ENCODE measurements around the gene HOXC9.
A peak's percentile ranks its signal among the peaks of the same experiment; 100 is the strongest.

The HOXC9 gene

GRCh38 chr12:53995002-53995377, 5.0 kb upstream of the HOXC9 start:
- Histone ChIP-seq H3K4me3 (ENCODE audit: low read depth, low read length) (peak overlapping the region; percentile 61), H3K36me3 (ENCODE audit: control insufficient read depth in 2 of 2, insufficient read depth in 1 of 2, low read length in 2 of 2) (no peaks in the 10 kb centered on the region), H3K9me3 (ENCODE audit: control insufficient read depth, insufficient read depth, low read depth, low read length) (no peaks in the 10 kb centered on the region), H3K27ac (ENCODE audit: extremely low read depth, low read depth, low read length) (peak overlapping the region; percentile 98), H3K4me1 (ENCODE audit: control insufficient read depth, insufficient read depth, low read length) (peaks cover 38% of the 10 kb centered on the region)
- TF ChIP-seq ZNF394 (tag by site-specific recombination; IDR thresholded peaks at IDR 0.05; ENCODE audit: borderline replicate concordance) (no peak), ZNF324 (tag by site-specific recombination; IDR thresholded peaks at IDR 0.05) (0 out of 2 replicates have a peak, but pooled peaks have one; percentile 14), IKZF3 (tag by site-specific recombination; IDR thresholded peaks at IDR 0.05) (peak; percentile 66), OVOL3 (tag by site-specific recombination; IDR thresholded peaks at IDR 0.05) (0 out of 2 replicates have a peak, but pooled peaks have one; percentile 3)
- POLR2A ChIA-PET = interaction anchor here (0.6 to 2.2 kb wide), 14 partner anchors 9 to 238 kb away, joined by 3 to 14 read pairs (median 4); partner anchors contain the start of genes HOXC10 and HOXC13
- CTCF ChIA-PET = interaction anchor here (0.6 to 1.5 kb wide), 7 partner anchors 11 to 391 kb away, joined by 3 to 5 read pairs (median 4); no protein-coding TSS in a partner anchor

DNA sequence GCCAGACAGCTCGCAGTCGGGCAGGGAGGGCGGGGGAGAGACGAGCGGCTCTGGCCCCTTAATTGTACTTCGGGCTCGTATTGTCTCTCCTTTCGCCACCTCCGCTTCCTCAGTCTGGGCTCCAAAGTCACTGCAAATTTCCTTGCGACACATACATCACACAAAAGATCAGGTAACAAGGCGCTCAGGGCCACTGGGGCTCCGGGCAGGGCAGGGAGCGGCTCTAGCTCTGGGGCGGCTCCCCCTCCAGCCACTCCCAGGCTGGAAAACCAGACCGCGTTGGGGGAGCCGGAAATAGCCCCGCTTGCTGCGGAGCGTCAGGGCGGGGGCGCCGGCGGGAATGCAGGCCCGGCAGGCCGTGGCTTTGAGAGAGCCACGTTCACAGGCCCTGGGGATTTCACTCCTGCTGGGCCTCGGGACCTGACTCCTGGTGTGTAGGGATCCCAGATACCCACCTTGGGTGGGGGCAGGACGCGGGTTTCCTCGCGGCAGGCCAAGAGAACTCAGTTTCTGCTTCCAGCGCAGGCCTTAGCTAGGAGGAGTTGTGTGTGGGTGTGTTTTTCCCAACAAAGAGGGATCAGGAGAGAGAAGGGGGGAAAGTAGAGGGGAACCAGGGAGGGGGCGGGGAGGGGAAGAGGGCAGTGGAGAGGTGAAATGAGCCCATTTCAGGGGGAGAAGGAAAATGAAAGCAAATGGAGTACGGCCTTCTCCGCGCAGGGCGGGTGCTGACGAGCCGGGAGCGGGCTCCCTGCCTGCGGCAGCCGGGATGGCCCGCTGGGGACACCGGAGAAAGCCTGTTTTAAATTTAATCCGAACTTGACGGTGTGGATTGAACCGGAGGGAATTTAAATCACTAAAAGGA, 4.4 kb upstream of the HOXC9 start:
- H3K4me3 ChIP-seq (ENCODE audit: low read depth, low read length) = peak overlapping the region; percentile 61
- peak; percentile 53 for TF ChIP-seq ZNF335 (tag by site-specific recombination; conservative IDR thresholded peaks at IDR 0.05)
- TF ChIP-seq ZFP37 (tag by site-specific recombination; IDR thresholded peaks at IDR 0.05) = peak; percentile 81; the same call in 1 of the 2 replicates
- TF ChIP-seq ZNF292 (tag by site-specific recombination; IDR thresholded peaks at IDR 0.05; ENCODE audit: borderline replicate concordance, low read depth) = no peak
- TF ChIP-seq ZNF544 (tag by site-specific recombination; IDR thresholded peaks at IDR 0.05) = no peak
- peak; percentile 71 for TF ChIP-seq ZSCAN30 (tag by site-specific recombination; IDR thresholded peaks at IDR 0.05)
- peak; percentile 33; the same call in 1 of the 2 replicates for TF ChIP-seq ZNF596 (tag by site-specific recombination; IDR thresholded peaks at IDR 0.05)
- no peak for TF ChIP-seq ZBTB44 (tag by site-specific recombination; IDR thresholded peaks at IDR 0.05)
- TF ChIP-seq ZNF843 (tag by site-specific recombination; IDR thresholded peaks at IDR 0.05) = peak; percentile 47
- no peak for TF ChIP-seq ZSCAN18 (tag by site-specific recombination; IDR thresholded peaks at IDR 0.05)
- TF ChIP-seq ZNF354C (tag by site-specific recombination; IDR thresholded peaks at IDR 0.05; ENCODE audit: borderline replicate concordance, low read depth) = no peak
- TF ChIP-seq ZNF777 (tag by site-specific recombination; IDR thresholded peaks at IDR 0.05; ENCODE audit: borderline replicate concordance) = no peak
- TF ChIP-seq PBX3 (CRISPR knock-in tag; IDR thresholded peaks at IDR 0.05) = peak; percentile 50
- no peak for TF ChIP-seq ZNF785 (tag by site-specific recombination; IDR thresholded peaks at IDR 0.05)
- peak; percentile 47 for TF ChIP-seq ZNF366 (tag by site-specific recombination; conservative IDR thresholded peaks at IDR 0.05)
- TF ChIP-seq ZNF121 (tag by site-specific recombination; IDR thresholded peaks at IDR 0.05) = peak; percentile 59; the same call in 1 of the 2 replicates
- no peak for TF ChIP-seq ZNF214 (tag by site-specific recombination; IDR thresholded peaks at IDR 0.05; ENCODE audit: borderline replicate concordance)
- peak; percentile 96 for TF ChIP-seq KLF1 (tag by site-specific recombination; IDR thresholded peaks at IDR 0.05)
- peak; percentile 35; the same call in 1 of the 2 replicates for TF ChIP-seq ZNF391 (tag by site-specific recombination; IDR thresholded peaks at IDR 0.05; ENCODE audit: borderline replicate concordance, low read depth)
- TF ChIP-seq ZNF704 (tag by site-specific recombination; IDR thresholded peaks at IDR 0.05) = no peak
- peak; percentile 98 for TF ChIP-seq IKZF3 (tag by site-specific recombination; IDR thresholded peaks at IDR 0.05)
- no peak for TF ChIP-seq ZNF433 (tag by site-specific recombination; IDR thresholded peaks at IDR 0.05; ENCODE audit: low read depth)
- no peak for TF ChIP-seq ZNF175 (tag by site-specific recombination; IDR thresholded peaks at IDR 0.05)
- TF ChIP-seq ZNF529 (tag by site-specific recombination; IDR thresholded peaks at IDR 0.05; ENCODE audit: insufficient replicate concordance) = no peak
- TF ChIP-seq EGR2 (tag by site-specific recombination; IDR thresholded peaks at IDR 0.05; ENCODE audit: low read depth) = peak; percentile 83
- TF ChIP-seq WT1 (tag by site-specific recombination; IDR thresholded peaks at IDR 0.05) = peak; percentile 59; the same call in 1 of the 2 replicates

More for the DNA sequence above, 4.4 kb upstream of the HOXC9 start:
- no peaks in the 10 kb centered on the region for H3K9me3 ChIP-seq (ENCODE audit: control insufficient read depth, insufficient read depth, low read depth, low read length)
- H3K27ac ChIP-seq (ENCODE audit: extremely low read depth, low read depth, low read length) = peak overlapping the region; percentile 98
- H3K4me1 ChIP-seq (ENCODE audit: control insufficient read depth, insufficient read depth, low read length) = peaks cover 32% of the 10 kb centered on the region
- POLR2A ChIA-PET = interaction anchor here (0.6 to 2.2 kb wide), 16 partner anchors 9 to 238 kb away, joined by 3 to 14 read pairs (median 4); partner anchors contain the start of genes HOXC10 and HOXC13
- H3K36me3 ChIP-seq (ENCODE audit: control insufficient read depth in 2 of 2, insufficient read depth in 1 of 2, low read length in 2 of 2) = no peaks in the 10 kb centered on the region
- CTCF ChIA-PET = interaction anchor here (0.6 to 6.7 kb wide), 10 partner anchors 10 to 391 kb away, joined by 3 to 49 read pairs (median 4); no protein-coding TSS in a partner anchor

Data from HEK293 (cell line).